Activated T-helper 1 cell treated with anti-CD3 and anti-CD28 coated beads, Interleukin-12 subunit alpha, Interleukin-12 subunit beta, Interleukin-2, Interleukin-4 antibody, amounts not matched to agents 30 ng/mL and 10 ng/mL and 1 ng/mL, durations not matched to agents 14 hours and 24 hours and 36 hours (primary cell): ENCODE measurements around the gene MNAT1. TPM values are rescaled to one million over a fixed set of nuclear protein-coding genes. Genes with fewer than 3 reads are reported as not detected.

Experiments
- DNase-seq: peaks from one replicate; pipeline ENCODE4 v3.0.0; 2021; ENCODE audit warnings: low spot score
- H3K27ac Mint-ChIP-seq: one replicate; pipeline ENCODE4 v1.8.0; 2021; ENCODE audit warnings: mild to moderate bottlenecking, mixed read lengths
- H3K27me3 Mint-ChIP-seq: one replicate; pipeline ENCODE4 v1.8.0; 2022; ENCODE audit warnings: mild to moderate bottlenecking, moderate library complexity, mixed read lengths; ENCODE audit not compliant: insufficient read depth
- H3K36me3 Mint-ChIP-seq: one replicate; pipeline ENCODE4 v1.8.0; 2021; ENCODE audit warnings: low read depth, mixed read lengths
- H3K4me1 Mint-ChIP-seq: one replicate; pipeline ENCODE4 v1.8.0; 2021; ENCODE audit warnings: low read depth, mixed read lengths
- H3K4me3 Mint-ChIP-seq: one replicate; pipeline ENCODE4 v1.8.0; 2021; ENCODE audit warnings: mild to moderate bottlenecking, moderate library complexity, mixed read lengths
- H3K9me3 Mint-ChIP-seq: one replicate; pipeline ENCODE4 v1.8.0; 2021; ENCODE audit warnings: mixed read lengths
- intact Hi-C: fragments of 100-400 bp; cut with micrococcal nuclease; formaldehyde crosslinking; loops from one replicate; pipeline ENCODE4 v1.15.1; 2024
- total RNA-seq: library from RNA; stranded (reverse); gene quantifications from 2 replicates; pipeline ENCODE4 v1.2.3, GENCODE V29; 2022

Gene MNAT1
- 45.1 and 51.2 TPM in 2 replicates for total RNA-seq

DNA sequence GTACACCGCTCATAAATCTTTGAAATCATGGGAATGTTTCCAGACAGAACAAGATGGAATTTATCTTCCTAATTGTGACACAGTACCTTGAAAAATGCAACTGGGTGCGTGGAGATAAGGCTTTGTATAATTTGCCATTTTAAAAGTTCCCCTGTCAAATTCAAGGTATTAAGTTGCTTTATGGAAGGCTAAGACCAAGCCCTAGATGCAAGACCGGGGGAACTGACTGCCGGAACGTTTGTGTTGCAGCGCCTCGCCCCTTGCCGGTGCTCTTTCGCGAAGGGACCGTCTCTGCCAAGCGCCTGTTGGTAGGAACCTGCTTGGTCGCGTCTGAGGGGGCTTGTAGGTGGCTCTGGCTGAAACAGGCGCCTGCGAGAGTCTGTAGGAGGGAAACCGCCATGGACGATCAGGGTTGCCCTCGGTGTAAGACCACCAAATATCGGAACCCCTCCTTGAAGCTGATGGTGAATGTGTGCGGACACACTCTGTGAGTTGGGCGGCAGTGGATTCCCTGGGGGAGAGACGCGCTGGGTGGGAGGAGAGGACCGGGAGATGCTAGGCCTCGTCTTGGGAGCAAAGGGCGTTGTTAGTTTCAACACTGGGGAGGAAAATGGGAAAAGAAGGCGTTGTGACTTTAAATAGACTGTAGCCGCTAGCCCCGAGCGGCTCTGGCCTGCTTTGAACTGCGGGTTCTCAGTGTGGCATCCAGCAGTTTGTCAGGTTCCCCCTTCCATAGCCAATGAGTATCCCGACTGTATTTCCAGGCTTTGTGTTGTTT lies at the start of gene MNAT1:
Gene MNAT1, plus strand, starts transcription at position 297 of the 778 bp plus-strand sequence. Its CDS starts 102 bp downstream, at position 399.
- no peaks in the 10 kb centered on the region for H3K9me3 Mint-ChIP-seq
- H3K27me3 Mint-ChIP-seq = peaks cover 21% of the 10 kb centered on the region
- intact Hi-C loops = loop anchor here (1.0 to 5.0 kb wide), 4 partner anchors 10 to 482 kb away; partner anchors contain the start of genes SIX4, SLC38A6 and TRMT5
- peak within 1 kb of the TSS; percentile 97 for H3K4me3 Mint-ChIP-seq
- H3K36me3 Mint-ChIP-seq = peaks cover 7% of the 10 kb centered on the region
- peak; percentile 69 for DNase-seq
- peaks cover 27% of the 10 kb centered on the region for H3K4me1 Mint-ChIP-seq
- peak within 1 kb of the TSS; percentile 87 for H3K27ac Mint-ChIP-seq

DNA sequence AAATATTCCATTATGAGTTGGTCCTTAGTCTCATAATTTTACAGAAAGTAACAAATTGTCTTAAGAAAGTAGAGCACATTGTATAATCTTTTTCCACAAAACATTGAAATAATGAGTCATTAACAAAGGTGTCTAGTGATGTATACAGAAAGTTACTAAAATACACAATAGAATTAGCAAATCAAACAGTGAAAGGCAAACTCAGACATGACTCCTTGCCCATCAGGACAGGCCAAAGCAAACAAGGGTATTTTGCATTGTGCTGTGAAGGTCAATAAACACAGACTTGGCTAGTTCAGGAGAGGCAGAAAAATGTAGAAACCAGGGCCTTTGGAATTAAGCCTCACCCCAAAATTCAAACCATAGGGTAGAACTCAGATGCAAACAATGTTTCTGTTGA lies 47.7 kb upstream of the MNAT1 start:
- no peak for DNase-seq
- Mint-ChIP-seq H3K36me3 (no peaks in the 10 kb centered on the region), H3K4me3 (no peak overlapping the region), H3K27ac (no peak overlapping the region), H3K4me1 (no peaks in the 10 kb centered on the region), H3K27me3 (peaks cover 3% of the 10 kb centered on the region), H3K9me3 (no peaks in the 10 kb centered on the region)
- intact Hi-C loops = no loop called here

DNA sequence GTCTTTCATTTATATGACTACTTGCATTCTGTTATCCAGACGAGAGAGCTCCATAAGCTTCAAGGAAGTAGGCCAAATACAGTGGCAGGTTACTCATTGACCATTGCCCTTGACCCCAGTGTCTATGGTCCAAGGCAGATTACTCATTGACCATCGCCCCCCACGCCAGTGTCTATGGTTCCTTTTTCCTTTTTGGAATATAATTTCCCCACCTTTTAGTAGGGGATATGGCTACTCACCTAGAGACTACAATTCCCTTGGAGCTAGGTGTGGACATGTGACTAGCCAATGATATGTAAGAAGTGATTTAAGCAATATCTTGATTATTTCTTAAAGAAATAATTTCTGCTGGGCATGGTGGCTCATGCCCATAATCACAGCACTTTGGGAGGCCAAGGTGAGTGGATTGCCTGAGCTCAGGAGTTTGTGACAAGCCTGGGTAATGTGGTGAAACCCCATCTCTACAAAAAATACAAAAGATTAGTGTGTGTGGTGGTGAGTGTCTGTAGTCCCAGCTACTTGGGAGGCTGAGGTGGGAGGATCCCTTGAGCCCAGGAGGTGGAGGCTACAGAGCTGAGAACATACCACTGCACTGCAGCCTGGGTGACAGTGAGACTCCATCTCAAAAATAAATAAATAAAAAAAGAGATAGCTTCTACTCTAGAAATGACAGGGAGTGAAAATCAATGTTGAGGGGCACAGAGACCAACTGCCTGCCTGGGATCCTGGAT lies 43.0 kb upstream of the MNAT1 start:
- Mint-ChIP-seq H3K27ac (no peak overlapping the region), H3K9me3 (no peaks in the 10 kb centered on the region), H3K27me3 (peaks cover 2% of the 10 kb centered on the region), H3K4me3 (no peak overlapping the region), H3K4me1 (no peaks in the 10 kb centered on the region), H3K36me3 (no peaks in the 10 kb centered on the region)
- DNase-seq = no peak
- intact Hi-C loops = no loop called here

DNA sequence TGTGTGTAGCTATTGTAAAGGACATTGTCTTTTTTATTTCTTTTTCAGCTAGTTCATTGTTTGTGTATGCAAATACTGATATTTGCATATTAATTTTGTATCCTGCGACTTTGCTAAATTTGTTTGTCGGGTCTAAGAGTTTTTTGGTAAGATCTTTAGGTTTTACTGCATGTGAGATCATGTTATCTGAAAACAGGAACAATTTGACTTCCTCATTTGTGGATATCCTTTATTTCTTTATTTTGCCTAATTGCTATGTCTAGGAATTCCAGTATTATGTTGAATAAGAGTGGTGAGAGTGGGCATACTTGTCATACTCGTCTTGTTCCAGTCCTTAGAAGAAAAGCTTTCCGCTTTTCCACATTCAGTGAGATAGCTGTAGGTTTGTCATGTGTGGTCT lies 39.2 kb upstream of the MNAT1 start:
- no peaks in the 10 kb centered on the region for H3K36me3 Mint-ChIP-seq
- DNase-seq = no peak
- no peak overlapping the region for H3K4me3 Mint-ChIP-seq
- peaks cover 5% of the 10 kb centered on the region for H3K9me3 Mint-ChIP-seq
- no peak overlapping the region for H3K27ac Mint-ChIP-seq
- peaks cover 14% of the 10 kb centered on the region for H3K27me3 Mint-ChIP-seq
- intact Hi-C loops = no loop called here
- no peaks in the 10 kb centered on the region for H3K4me1 Mint-ChIP-seq

DNA sequence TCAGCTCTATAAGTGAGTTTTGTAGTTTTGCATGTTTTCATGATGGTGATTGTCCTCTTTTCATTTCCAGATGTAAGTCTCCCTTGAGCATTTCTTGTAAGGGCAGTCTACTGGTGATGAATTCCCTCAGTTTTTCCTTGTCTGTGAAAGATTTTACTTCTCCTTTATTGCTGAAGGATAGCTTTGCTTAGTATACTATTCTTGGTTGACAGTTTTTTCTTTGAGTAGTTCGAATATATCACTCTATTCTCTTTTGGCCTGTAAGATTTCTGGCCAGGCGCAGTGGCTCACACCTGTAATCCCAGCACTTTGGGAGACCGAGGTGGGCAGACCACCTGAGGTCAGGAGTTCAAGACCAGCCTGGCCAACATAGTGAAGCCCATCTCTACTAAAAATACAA lies 34.0 kb upstream of the MNAT1 start:
- no peak overlapping the region for H3K27ac Mint-ChIP-seq
- no peaks in the 10 kb centered on the region for H3K4me1 Mint-ChIP-seq
- no peaks in the 10 kb centered on the region for H3K36me3 Mint-ChIP-seq
- DNase-seq = no peak
- H3K9me3 Mint-ChIP-seq = peaks cover 19% of the 10 kb centered on the region
- intact Hi-C loops = no loop called here
- peaks cover 11% of the 10 kb centered on the region for H3K27me3 Mint-ChIP-seq
- H3K4me3 Mint-ChIP-seq = no peak overlapping the region

DNA sequence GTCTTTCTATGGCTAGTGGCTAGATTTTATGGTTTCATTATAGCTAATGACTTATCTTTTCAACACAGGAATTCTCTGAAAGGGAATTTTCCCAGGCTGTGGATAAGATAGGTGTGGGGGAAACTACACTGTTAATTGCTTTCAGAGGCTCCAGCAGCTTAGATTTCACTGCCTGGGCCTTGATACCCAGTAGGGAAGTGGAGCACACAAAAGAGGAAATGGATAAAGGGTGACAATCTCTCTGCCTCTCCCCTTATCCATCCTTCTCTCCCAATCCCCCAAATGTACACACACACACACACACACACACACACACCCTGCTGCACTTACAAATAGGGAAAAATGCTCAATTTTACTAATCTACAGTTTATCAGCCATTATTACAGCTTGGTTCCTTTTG lies 29.5 kb upstream of the MNAT1 start:
- Mint-ChIP-seq H3K4me1 (no peaks in the 10 kb centered on the region), H3K9me3 (peaks cover 16% of the 10 kb centered on the region), H3K36me3 (no peaks in the 10 kb centered on the region), H3K27ac (no peak overlapping the region), H3K4me3 (no peak overlapping the region), H3K27me3 (peaks cover 7% of the 10 kb centered on the region)
- intact Hi-C loops = no loop called here
- DNase-seq = no peak

DNA sequence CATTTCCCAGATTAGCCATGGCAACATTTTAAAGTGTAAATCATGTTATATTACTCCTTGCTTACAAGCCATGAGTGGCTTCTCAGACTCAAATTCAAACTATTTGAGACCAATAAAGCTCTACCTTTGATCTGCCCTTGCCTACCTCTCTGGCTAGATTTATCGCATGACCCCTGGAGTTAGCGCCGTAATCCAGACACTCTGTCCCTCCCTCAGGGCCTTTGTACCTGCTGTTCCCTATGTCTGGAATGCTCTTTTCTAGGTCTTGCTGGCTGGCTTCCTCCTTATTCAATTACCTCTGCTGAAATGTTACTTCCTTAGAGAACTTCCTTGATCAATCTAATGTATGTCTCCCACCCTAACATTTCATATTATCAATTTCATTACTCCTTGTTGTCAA lies 26.7 kb upstream of the MNAT1 start:
- peaks cover 23% of the 10 kb centered on the region for H3K27me3 Mint-ChIP-seq
- no peaks in the 10 kb centered on the region for H3K36me3 Mint-ChIP-seq
- H3K9me3 Mint-ChIP-seq = no peaks in the 10 kb centered on the region
- intact Hi-C loops = no loop called here
- DNase-seq = no peak
- no peaks in the 10 kb centered on the region for H3K4me1 Mint-ChIP-seq
- H3K27ac Mint-ChIP-seq = no peak overlapping the region
- no peak overlapping the region for H3K4me3 Mint-ChIP-seq

DNA sequence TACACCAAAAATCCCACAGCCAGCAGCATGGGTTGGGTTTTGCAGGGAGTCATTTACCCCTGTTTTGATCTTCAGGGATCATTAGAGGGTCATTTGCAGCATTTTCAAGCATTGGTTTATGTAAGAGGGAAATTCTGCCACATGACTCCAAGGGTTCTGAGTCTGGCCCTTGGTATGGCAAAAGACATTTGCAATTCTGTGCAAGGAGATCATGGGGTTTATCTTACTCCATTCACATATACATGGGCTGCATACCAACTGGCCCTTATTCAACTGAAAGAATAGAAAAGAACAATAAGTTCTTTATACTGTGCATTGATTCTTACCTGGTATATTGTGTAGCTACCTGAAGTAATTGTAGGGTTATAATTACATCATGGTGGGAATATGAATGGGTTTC lies 24.1 kb upstream of the MNAT1 start:
- Mint-ChIP-seq H3K27ac (no peak overlapping the region), H3K4me3 (no peak overlapping the region), H3K27me3 (peaks cover 32% of the 10 kb centered on the region), H3K36me3 (no peaks in the 10 kb centered on the region), H3K4me1 (no peaks in the 10 kb centered on the region), H3K9me3 (no peaks in the 10 kb centered on the region)
- DNase-seq = no peak
- intact Hi-C loops = no loop called here

DNA sequence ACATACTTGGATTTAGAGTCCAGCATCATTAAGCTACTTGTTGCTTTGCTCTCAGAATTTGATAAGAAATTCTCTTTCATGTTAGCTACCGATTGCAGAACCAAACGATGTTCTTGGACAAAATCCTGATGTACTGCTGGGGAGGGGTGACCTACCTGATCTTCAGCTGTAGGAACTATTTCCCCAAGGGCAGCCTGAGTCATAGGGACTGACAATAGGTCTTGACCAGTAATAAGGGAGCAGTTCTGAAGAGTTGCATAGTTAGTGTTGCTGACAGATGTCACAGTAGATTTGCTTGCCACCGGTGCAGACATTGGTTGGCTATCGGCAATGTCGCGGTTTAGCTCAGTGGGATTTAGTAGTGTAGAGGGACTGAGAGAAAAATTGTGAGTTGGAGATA lies 21.0 kb upstream of the MNAT1 start:
- Mint-ChIP-seq H3K9me3 (no peaks in the 10 kb centered on the region), H3K27ac (no peak overlapping the region), H3K36me3 (no peaks in the 10 kb centered on the region), H3K4me1 (no peaks in the 10 kb centered on the region), H3K27me3 (peaks cover 36% of the 10 kb centered on the region), H3K4me3 (no peak overlapping the region)
- intact Hi-C loops = no loop called here
- no peak for DNase-seq

DNA sequence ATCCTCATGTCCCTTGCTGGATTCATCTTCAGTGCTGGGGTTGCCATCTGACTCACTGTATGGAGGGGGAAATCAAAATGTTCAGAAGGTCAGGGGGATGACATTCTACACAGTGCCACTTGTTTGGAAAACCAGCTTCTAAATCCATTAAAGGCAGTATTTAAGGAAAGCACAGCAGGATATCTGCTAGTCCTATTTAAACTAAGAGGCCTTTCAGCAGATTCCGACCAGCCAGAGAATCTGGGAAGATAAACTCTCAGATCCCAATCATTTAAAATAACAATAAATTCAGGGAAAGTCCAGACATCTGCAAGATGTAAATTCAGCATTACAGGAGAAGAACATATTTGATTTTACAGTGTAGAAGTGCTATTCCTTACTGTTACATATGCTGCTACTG lies 14.2 kb upstream of the MNAT1 start:
- intact Hi-C loops = loop anchor here (5.0 to 10.0 kb wide), 2 partner anchors 137 to 534 kb away; no protein-coding TSS in a partner anchor
- H3K27ac Mint-ChIP-seq = no peak overlapping the region
- no peaks in the 10 kb centered on the region for H3K36me3 Mint-ChIP-seq
- DNase-seq = no peak
- no peaks in the 10 kb centered on the region for H3K9me3 Mint-ChIP-seq
- peaks cover 25% of the 10 kb centered on the region for H3K4me1 Mint-ChIP-seq
- peaks cover 58% of the 10 kb centered on the region for H3K27me3 Mint-ChIP-seq
- H3K4me3 Mint-ChIP-seq = peak overlapping the region; percentile 59

DNA sequence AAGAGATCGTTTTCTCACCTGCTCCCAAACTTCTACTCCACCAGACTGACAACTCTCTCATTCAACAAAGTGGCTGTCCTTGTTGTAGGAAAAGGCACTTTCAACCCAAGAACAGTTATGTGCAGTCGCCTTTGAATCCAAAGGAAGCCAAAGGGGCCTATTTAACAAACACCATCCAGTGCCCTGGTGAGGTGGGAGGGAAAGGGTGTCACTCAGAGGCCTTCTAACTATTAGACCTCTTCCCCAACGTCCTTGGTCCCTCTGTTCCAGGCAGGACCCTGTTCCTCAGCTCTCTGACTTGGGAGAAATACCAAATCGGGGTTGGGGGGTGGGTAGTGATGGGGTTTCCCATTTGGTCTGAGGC lies 13.6 kb upstream of the MNAT1 start:
- no peak for DNase-seq
- Mint-ChIP-seq H3K4me1 (peaks cover 25% of the 10 kb centered on the region), H3K27ac (no peak overlapping the region), H3K27me3 (peaks cover 59% of the 10 kb centered on the region), H3K36me3 (no peaks in the 10 kb centered on the region), H3K9me3 (no peaks in the 10 kb centered on the region), H3K4me3 (peak overlapping the region; percentile 59)
- intact Hi-C loops = loop anchor here (5.0 to 10.0 kb wide), 2 partner anchors 136 to 534 kb away; no protein-coding TSS in a partner anchor

DNA sequence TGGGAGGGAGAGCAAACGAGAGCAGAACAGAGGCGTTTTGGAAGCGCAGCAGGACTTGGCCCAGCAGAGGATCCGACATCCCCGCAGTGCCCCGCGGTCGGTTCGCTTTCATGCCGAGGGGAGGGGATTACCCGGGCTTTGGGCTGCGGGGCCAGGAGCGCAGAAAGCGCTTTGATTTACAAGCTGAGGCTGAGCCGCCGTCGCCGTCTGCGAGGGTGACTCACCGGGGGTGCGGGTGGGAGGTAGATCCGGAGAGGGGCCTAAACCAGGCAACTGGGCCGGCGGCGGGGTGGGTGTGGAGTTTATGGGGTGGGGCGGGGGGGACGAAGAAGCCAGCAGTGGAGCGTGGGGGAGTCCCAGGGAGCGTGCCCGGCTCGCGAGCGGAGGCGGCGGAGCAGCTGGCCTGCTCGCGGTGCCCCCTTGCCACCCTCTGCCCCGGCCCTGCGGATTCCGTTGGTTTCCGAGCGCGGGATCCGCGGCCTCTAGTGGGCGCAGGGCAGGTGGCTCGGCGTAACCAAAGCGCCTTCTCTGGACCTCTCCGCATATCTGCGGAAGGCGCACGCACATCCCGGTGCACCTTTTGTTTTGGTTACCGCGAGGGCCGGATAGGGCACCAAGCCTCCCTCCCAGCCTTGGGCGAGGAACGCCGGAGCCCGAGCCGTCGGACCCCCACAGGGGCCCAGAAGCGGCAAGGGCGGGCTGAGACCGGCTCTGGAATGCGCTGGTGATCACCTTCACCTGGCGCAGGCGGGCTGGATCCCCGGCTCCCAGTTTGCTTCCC lies 13.0 kb upstream of the MNAT1 start:
- intact Hi-C loops = loop anchor here (2.0 to 10.0 kb wide), 5 partner anchors 65 to 533 kb away; partner anchors contain the start of genes SLC38A6 and TRMT5
- peak; percentile 9 for DNase-seq
- no peaks in the 10 kb centered on the region for H3K9me3 Mint-ChIP-seq
- H3K27ac Mint-ChIP-seq = no peak overlapping the region
- H3K4me3 Mint-ChIP-seq = peak overlapping the region; percentile 82
- H3K36me3 Mint-ChIP-seq = no peaks in the 10 kb centered on the region
- H3K27me3 Mint-ChIP-seq = peaks cover 61% of the 10 kb centered on the region
- H3K4me1 Mint-ChIP-seq = peaks cover 25% of the 10 kb centered on the region

DNA sequence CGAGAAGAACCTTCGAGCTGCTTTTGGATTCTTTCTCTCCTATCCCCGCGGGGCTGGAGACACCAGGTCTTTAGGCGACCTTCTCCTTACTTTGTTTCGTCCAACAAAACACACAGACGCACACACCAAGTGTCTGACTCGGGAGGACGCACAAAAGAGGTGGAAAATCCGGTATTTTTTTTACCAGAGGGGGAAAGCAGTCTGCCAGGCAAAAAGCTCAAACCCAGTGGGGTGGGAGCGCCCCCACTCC lies 12.5 kb upstream of the MNAT1 start:
- DNase-seq = no peak
- no peak overlapping the region for H3K27ac Mint-ChIP-seq
- no peaks in the 10 kb centered on the region for H3K9me3 Mint-ChIP-seq
- H3K4me1 Mint-ChIP-seq = peaks cover 25% of the 10 kb centered on the region
- H3K4me3 Mint-ChIP-seq = peak overlapping the region; percentile 82
- no peaks in the 10 kb centered on the region for H3K36me3 Mint-ChIP-seq
- intact Hi-C loops = loop anchor here (2.0 to 10.0 kb wide), 5 partner anchors 65 to 533 kb away; partner anchors contain the start of genes SLC38A6 and TRMT5
- H3K27me3 Mint-ChIP-seq = peaks cover 66% of the 10 kb centered on the region
